ENCODE results near the gene CPA3. TPM values are rescaled to one million over a fixed set of nuclear protein-coding genes. Genes with fewer than 3 reads are reported as not detected.

The CPA3 gene
- total RNA-seq, 1 experiment from 2014 or later = not detected

DNA sequence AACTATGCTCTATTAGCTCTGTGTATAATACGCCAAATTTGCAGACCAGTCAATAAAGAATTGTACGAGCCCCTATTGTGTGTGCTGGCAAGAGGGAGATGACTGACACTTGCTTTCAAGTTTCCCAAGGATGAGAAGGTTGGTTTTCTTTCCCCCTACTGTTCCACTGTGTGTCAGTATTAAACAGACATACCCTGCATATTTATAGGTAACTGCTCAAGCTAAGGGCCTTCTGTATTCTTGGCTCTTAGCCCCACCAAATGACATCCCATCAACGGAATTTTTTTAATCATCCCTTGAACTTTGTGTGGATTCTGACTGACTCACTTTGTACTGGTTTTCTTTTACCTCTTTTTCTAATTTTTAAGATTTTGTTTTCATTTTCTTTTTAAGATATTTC, 65.7 kb downstream of the CPA3 start:
- Histone ChIP-seq H3K9me3 (ENCODE audit: low read length) (no peaks in the 10 kb centered on the region), H3K4me2 (ENCODE audit: low read depth, low read length, poor library complexity, severe bottlenecking) (no peak overlapping the region), H4K20me1 (ENCODE audit: insufficient read depth, low read depth, low read length) (no peaks in the 10 kb centered on the region), H3K4me1 (ENCODE audit: low read length) (no peaks in the 10 kb centered on the region), H3K27me3 (ENCODE audit: low read length) (no peaks in the 10 kb centered on the region), H3K4me3 (ENCODE audit: low read length) (no peak overlapping the region), H3K9me2 (replicated peaks; ENCODE audit: insufficient read depth, low read length) (no peaks in the 10 kb centered on the region), H3K9ac (ENCODE audit: low read length) (no peak overlapping the region), H3K79me2 (ENCODE audit: low read length) (no peaks in the 10 kb centered on the region), H3K27ac (ENCODE audit: low read length) (no peak overlapping the region), H2AFZ (ENCODE audit: low read length) (no peak overlapping the region), H3K36me3 (ENCODE audit: insufficient read depth, low read length) (no peaks in the 10 kb centered on the region)
- DNase-seq = no peak

DNA sequence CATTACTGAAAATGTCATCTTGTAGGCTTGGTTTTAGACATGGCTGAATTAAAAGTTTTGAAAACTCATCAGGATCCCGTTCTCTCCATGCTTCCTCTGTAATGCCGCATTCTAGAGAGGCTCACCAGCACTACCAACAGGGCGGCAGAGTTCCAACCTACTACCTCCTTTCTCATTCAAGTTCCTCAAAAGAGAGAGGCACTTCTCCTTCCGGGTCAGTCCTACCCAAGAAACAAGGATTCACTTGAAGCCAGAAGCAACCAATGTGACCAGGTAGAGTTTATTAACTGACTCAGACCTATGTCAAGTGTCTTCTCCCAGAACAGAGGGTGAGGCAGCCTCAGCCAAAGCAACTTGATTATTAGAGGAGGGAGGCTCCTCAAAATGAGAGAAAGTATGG, 66.5 kb downstream of the CPA3 start:
- H3K4me2 ChIP-seq (ENCODE audit: low read depth, low read length, poor library complexity, severe bottlenecking) = no peak overlapping the region

DNA sequence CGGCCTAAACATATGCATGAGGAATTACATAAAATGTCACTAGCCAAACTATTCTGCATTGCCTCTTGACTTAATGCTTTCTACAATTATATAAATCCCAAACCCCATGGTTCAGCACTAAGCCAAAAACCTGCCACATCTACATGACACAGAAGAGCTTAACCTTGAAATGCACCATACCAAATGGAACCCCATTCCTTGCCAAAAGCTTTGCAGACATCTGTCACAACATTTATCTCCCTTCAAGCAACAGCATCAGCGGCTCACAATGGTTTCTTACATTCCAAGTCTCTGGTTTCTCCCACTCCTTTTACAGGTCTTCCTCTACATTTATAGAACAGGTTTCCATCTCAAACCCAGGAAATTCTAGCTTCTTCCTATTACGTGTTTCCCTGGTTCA, 67.9 kb downstream of the CPA3 start:
- Histone ChIP-seq H3K4me1 (ENCODE audit: low read length) (no peaks in the 10 kb centered on the region), H4K20me1 (ENCODE audit: insufficient read depth, low read depth, low read length) (no peaks in the 10 kb centered on the region), H3K27me3 (ENCODE audit: low read length) (no peaks in the 10 kb centered on the region), H3K27ac (ENCODE audit: low read length) (no peak overlapping the region), H3K4me2 (ENCODE audit: low read depth, low read length, poor library complexity, severe bottlenecking) (no peak overlapping the region), H3K9me3 (ENCODE audit: low read length) (no peaks in the 10 kb centered on the region), H3K36me3 (ENCODE audit: insufficient read depth, low read length) (no peaks in the 10 kb centered on the region), H2AFZ (ENCODE audit: low read length) (no peak overlapping the region), H3K9ac (ENCODE audit: low read length) (no peak overlapping the region), H3K9me2 (replicated peaks; ENCODE audit: insufficient read depth, low read length) (no peaks in the 10 kb centered on the region), H3K4me3 (ENCODE audit: low read length) (no peak overlapping the region), H3K79me2 (ENCODE audit: low read length) (no peaks in the 10 kb centered on the region)
- DNase-seq = no peak

More for the DNA sequence above, 66.5 kb downstream of the CPA3 start:
- no peak overlapping the region for H3K4me3 ChIP-seq (ENCODE audit: low read length)
- no peak for DNase-seq
- no peaks in the 10 kb centered on the region for H3K79me2 ChIP-seq (ENCODE audit: low read length)
- H3K27ac ChIP-seq (ENCODE audit: low read length) = no peak overlapping the region
- no peaks in the 10 kb centered on the region for H3K27me3 ChIP-seq (ENCODE audit: low read length)
- no peaks in the 10 kb centered on the region for H3K4me1 ChIP-seq (ENCODE audit: low read length)
- H3K9me2 ChIP-seq (replicated peaks; ENCODE audit: insufficient read depth, low read length) = no peaks in the 10 kb centered on the region
- no peaks in the 10 kb centered on the region for H4K20me1 ChIP-seq (ENCODE audit: insufficient read depth, low read depth, low read length)
- H3K36me3 ChIP-seq (ENCODE audit: insufficient read depth, low read length) = no peaks in the 10 kb centered on the region
- H2AFZ ChIP-seq (ENCODE audit: low read length) = no peak overlapping the region
- no peaks in the 10 kb centered on the region for H3K9me3 ChIP-seq (ENCODE audit: low read length)
- H3K9ac ChIP-seq (ENCODE audit: low read length) = no peak overlapping the region

DNA sequence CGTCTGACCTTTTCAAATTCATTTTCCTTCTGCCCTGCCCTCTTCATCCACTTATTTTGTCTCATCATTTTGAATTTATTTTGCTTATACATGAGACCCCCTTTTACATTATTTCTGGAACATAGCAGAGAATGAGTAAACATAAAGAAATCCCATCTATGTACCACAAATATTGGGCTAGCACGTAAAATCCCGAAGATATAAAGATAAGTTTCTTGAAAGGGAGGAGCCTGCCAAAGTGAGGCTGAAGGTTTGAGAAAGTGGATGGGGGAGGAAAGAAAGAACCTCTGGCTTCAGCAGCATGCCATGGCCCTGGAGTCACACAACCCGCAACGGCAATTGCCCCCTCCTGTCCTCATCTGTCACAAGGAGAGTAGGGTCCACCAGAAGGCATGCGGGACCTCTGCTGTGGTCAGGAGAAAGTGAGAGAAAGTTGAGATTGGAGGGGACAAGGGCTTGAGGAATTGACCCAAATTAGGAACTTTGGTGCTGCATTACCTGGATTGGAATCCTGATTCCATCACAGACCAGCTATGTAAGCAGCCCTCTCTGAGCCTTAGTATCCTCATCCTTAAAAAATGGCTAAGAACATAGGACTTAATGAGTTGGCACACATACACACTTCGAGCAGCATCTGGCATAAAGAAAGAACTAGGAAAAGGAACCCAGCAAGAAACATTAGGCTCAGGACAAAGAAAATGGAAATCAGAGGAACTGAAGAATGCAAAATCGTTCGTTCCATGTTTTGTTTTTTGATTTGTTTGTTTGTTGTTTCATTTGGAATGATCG, 72.6 kb downstream of the CPA3 start:
- Histone ChIP-seq H3K27ac (ENCODE audit: low read length) (no peak overlapping the region), H3K4me1 (ENCODE audit: low read length) (no peaks in the 10 kb centered on the region), H3K79me2 (ENCODE audit: low read length) (no peaks in the 10 kb centered on the region), H3K9me2 (replicated peaks; ENCODE audit: insufficient read depth, low read length) (no peaks in the 10 kb centered on the region), H3K4me2 (ENCODE audit: low read depth, low read length, poor library complexity, severe bottlenecking) (no peak overlapping the region), H3K9ac (ENCODE audit: low read length) (no peak overlapping the region), H3K4me3 (ENCODE audit: low read length) (no peak overlapping the region), H3K27me3 (ENCODE audit: low read length) (no peaks in the 10 kb centered on the region), H2AFZ (ENCODE audit: low read length) (no peak overlapping the region), H3K9me3 (ENCODE audit: low read length) (no peaks in the 10 kb centered on the region), H4K20me1 (ENCODE audit: insufficient read depth, low read depth, low read length) (no peaks in the 10 kb centered on the region), H3K36me3 (ENCODE audit: insufficient read depth, low read length) (no peaks in the 10 kb centered on the region)
- no peak for DNase-seq

DNA sequence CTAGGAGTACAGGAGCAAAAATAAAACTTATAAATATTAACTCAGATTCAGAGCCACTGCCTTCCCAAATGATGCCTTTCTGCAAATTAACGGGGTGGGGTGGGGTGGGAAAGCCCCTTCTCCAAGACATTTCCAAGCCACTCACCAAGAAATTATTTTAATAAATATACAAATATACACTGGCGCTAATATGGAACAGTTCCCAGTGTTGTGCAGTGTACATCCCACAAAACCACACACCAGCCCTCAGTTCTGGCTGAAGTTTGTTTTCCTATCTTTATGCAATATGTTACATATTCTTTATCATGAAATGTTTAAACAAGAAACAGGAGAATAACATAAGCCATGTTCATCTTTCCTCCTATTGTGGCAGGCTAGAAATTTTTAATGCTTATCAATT, 73.2 kb downstream of the CPA3 start:
- no peak for DNase-seq
- Histone ChIP-seq H3K4me2 (ENCODE audit: low read depth, low read length, poor library complexity, severe bottlenecking) (no peak overlapping the region), H4K20me1 (ENCODE audit: insufficient read depth, low read depth, low read length) (no peaks in the 10 kb centered on the region), H3K79me2 (ENCODE audit: low read length) (no peaks in the 10 kb centered on the region), H3K36me3 (ENCODE audit: insufficient read depth, low read length) (no peaks in the 10 kb centered on the region), H3K9me2 (replicated peaks; ENCODE audit: insufficient read depth, low read length) (no peaks in the 10 kb centered on the region), H3K27ac (ENCODE audit: low read length) (no peak overlapping the region), H3K27me3 (ENCODE audit: low read length) (no peaks in the 10 kb centered on the region), H3K4me1 (ENCODE audit: low read length) (no peaks in the 10 kb centered on the region), H2AFZ (ENCODE audit: low read length) (no peak overlapping the region), H3K4me3 (ENCODE audit: low read length) (no peak overlapping the region), H3K9ac (ENCODE audit: low read length) (no peak overlapping the region), H3K9me3 (ENCODE audit: low read length) (no peaks in the 10 kb centered on the region)

DNA sequence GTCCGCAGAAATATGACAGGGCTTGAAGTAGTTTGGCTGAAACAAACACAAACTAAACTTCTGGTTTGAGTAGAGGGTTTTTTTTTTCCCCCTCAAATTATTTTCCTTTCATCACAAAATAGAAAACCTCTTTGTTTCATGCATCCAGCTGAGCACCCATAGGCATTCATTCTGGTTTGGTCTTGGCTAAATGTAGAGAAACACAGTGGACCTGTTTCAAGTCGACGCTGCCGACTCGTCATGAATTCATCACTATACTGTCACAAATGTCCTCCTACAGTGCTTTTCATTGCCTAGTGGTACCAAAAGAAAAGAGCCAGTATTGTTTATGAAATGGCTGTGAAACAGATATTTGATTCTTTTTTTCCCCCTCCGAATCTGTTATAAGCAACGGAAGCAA, 73.8 kb downstream of the CPA3 start:
- H3K9me3 ChIP-seq (ENCODE audit: low read length) = no peaks in the 10 kb centered on the region
- no peaks in the 10 kb centered on the region for H3K27me3 ChIP-seq (ENCODE audit: low read length)
- no peak overlapping the region for H2AFZ ChIP-seq (ENCODE audit: low read length)
- no peaks in the 10 kb centered on the region for H3K4me1 ChIP-seq (ENCODE audit: low read length)
- no peak for DNase-seq
- no peaks in the 10 kb centered on the region for H4K20me1 ChIP-seq (ENCODE audit: insufficient read depth, low read depth, low read length)
- H3K9ac ChIP-seq (ENCODE audit: low read length) = no peak overlapping the region
- H3K4me2 ChIP-seq (ENCODE audit: low read depth, low read length, poor library complexity, severe bottlenecking) = no peak overlapping the region
- H3K9me2 ChIP-seq (replicated peaks; ENCODE audit: insufficient read depth, low read length) = no peaks in the 10 kb centered on the region
- no peaks in the 10 kb centered on the region for H3K36me3 ChIP-seq (ENCODE audit: insufficient read depth, low read length)
- no peak overlapping the region for H3K27ac ChIP-seq (ENCODE audit: low read length)
- no peaks in the 10 kb centered on the region for H3K79me2 ChIP-seq (ENCODE audit: low read length)
- no peak overlapping the region for H3K4me3 ChIP-seq (ENCODE audit: low read length)

DNA sequence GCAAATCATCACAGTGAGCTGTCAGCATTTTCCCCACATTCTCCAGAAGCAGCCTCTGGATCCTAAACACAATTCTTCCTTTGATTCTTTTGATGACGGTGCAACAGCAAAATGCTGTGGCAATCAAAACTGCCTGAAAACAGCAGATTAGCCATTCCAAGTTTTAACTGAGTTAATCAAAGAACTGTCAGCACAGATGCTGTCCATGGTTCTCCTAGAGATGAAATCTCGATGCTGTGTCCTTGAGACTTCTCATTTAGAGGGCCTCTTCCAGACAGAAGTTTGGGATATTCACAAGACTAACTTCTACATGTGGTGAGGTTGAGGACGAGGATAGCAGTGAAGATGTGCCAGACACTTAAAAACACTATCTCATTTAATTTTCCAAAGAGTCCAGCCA, 75.9 kb downstream of the CPA3 start:
- no peaks in the 10 kb centered on the region for H3K36me3 ChIP-seq (ENCODE audit: insufficient read depth, low read length)
- no peaks in the 10 kb centered on the region for H3K9me2 ChIP-seq (replicated peaks; ENCODE audit: insufficient read depth, low read length)
- no peaks in the 10 kb centered on the region for H3K27me3 ChIP-seq (ENCODE audit: low read length)
- H2AFZ ChIP-seq (ENCODE audit: low read length) = no peak overlapping the region
- no peak overlapping the region for H3K27ac ChIP-seq (ENCODE audit: low read length)
- no peak overlapping the region for H3K4me3 ChIP-seq (ENCODE audit: low read length)
- no peaks in the 10 kb centered on the region for H4K20me1 ChIP-seq (ENCODE audit: insufficient read depth, low read depth, low read length)
- no peaks in the 10 kb centered on the region for H3K4me1 ChIP-seq (ENCODE audit: low read length)
- H3K9ac ChIP-seq (ENCODE audit: low read length) = no peak overlapping the region
- no peaks in the 10 kb centered on the region for H3K79me2 ChIP-seq (ENCODE audit: low read length)
- H3K9me3 ChIP-seq (ENCODE audit: low read length) = no peaks in the 10 kb centered on the region
- no peak for DNase-seq
- H3K4me2 ChIP-seq (ENCODE audit: low read depth, low read length, poor library complexity, severe bottlenecking) = no peak overlapping the region

DNA sequence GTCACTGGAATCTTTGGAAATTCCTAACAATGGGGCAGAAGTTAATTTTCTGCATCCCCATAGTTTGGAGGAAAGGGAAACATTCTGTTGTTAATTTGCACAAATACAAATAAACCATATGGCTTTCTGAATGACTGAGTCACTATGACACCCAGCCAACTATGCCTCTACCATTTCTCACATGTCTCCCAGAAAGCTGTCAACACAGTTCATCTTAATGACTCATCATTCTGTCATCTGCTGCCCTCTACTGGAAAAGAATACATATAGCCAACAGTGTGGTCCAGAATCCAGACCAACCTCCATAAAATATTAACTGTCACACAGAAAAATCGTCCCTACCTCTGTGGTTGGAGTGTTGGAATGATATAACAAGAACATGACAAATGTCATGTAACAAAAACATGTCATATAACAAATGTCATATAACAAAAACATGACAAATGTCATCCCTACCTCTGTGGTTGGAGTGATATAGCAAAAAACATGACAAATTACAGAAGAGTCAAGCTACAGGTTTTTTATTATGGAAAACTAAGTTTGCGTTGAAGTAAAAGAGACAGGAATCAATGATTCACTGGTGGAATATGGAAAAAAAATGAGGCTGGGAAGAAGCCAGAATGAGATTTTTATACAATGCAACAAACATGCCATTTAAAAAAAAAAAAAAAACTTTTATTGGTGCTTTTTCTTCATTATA, 78.6 kb downstream of the CPA3 start:
- no peaks in the 10 kb centered on the region for H3K9me2 ChIP-seq (replicated peaks; ENCODE audit: insufficient read depth, low read length)
- peak; percentile 86 for DNase-seq
- H2AFZ ChIP-seq (ENCODE audit: low read length) = no peak overlapping the region

More for the DNA sequence above, 78.6 kb downstream of the CPA3 start:
- H3K4me2 ChIP-seq (ENCODE audit: low read depth, low read length, poor library complexity, severe bottlenecking) = no peak overlapping the region
- H3K4me1 ChIP-seq (ENCODE audit: low read length) = no peaks in the 10 kb centered on the region
- H3K36me3 ChIP-seq (ENCODE audit: insufficient read depth, low read length) = no peaks in the 10 kb centered on the region
- H3K79me2 ChIP-seq (ENCODE audit: low read length) = no peaks in the 10 kb centered on the region
- no peak overlapping the region for H3K27ac ChIP-seq (ENCODE audit: low read length)
- no peaks in the 10 kb centered on the region for H3K27me3 ChIP-seq (ENCODE audit: low read length)
- H3K9me3 ChIP-seq (ENCODE audit: low read length) = no peaks in the 10 kb centered on the region
- no peaks in the 10 kb centered on the region for H4K20me1 ChIP-seq (ENCODE audit: insufficient read depth, low read depth, low read length)
- H3K4me3 ChIP-seq (ENCODE audit: low read length) = no peak overlapping the region
- no peak overlapping the region for H3K9ac ChIP-seq (ENCODE audit: low read length)

All from Karpas-422 (cell line).